NCI-H524 treated with DMSO at 0.1 percent for 48 hours (cell line): ENCODE data around the gene LTBP4.

Experiments
- DNase-seq: peaks from one replicate; lab custom pipeline; 2025; lab: John Stamatoyannopoulos, UW

The LTBP4 gene

DNA sequence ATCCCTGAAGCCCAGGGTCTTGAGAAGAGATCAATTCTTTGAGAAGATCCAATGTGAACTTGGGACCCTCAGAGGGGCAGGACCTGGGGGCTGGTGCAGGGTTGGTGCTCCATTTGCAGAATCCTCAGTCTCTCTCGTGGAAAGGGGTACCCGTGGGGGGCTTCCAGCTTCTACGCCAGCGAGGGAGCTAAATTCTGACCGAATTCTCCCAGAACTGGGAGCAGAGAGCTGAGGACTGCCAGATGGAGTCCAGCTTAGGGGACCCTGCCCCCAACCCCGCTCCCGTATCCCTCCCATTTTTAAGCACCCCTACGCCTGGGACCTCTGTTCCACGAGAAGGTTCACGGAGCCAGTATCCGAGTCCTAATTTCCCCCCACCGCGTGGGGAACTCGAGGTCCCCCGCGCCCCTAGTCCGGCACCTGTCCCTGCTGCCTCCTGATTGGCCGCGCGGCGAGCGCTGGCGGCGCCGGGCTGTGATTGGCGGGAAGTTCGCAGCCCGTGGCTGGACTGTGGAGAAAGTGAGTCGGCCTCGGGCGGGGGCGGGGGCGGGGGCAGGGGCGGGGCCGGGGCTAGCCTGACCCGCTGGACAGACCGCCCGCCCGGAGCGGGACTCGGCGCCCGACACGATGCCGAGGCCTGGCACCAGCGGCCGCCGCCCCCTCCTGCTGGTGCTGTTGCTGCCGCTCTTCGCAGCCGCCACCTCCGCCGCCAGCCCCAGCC is 4.4 kb upstream of the LTBP4 start:
- DNase-seq: peak; percentile 22

DNA sequence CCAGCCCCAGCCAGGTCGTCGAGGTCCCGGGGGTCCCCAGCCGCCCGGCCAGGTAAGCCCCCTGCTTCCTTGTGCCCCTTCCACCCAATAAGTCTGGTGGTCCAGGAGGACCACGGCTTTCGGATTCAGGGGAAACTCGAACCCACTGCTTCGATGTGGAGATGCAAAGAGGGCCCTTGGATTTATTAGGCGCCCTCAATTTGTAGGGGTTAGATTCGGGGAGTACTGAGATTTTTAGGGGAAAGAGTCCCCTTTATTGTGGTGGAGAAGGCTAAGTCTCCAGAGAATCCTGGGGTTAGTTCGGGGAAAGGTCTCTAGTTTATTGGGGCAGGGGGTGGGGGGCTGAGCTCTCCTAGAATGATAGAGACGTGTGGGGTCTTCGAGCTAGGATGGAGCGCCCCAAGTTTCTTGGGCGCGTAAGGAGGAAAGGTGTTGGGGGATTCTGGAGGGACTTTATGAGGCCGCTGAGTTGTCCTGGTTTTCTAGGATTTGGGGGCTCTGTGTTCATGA is 3.8 kb upstream of the LTBP4 start:
- no peak for DNase-seq

DNA sequence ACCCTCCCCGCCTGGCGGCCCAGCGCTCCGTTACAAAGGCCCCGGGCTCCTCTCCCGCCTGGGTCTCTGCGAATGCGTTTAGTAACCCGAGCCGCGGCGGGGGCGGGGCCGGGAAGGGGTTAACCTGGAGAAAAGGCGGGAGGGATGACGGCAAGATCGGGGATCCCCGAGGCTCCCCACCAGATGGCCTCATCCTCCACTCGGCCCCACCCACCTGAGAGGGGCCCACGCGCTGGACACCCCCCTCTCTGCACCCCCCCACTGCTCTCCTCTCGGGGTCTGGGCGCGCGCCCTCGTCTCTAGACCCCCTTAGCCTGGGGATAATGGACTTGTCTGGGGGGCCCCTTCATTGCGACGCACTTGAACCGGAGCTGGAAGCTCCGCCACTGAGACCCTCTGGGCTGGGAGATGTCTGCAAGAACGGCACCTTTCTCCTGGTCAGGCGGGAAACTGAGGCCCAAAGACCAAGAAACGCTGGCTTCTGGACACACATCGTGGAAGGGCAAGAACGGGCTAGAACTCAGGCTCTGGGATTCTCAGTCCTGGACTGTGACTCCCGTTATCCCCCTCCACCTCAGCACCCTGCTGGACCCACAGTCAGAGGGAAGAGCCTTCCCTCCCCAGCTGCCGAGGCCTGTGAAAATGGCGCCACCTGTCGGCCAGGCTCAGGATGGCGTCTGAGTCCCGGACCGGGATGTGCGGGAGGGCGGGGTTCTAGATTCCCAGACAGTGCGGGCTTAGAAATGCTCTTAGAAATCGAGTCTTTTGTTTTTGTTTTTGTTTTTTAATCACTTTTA is 2.9 kb upstream of the LTBP4 start:
- peak; percentile 81 for DNase-seq

DNA sequence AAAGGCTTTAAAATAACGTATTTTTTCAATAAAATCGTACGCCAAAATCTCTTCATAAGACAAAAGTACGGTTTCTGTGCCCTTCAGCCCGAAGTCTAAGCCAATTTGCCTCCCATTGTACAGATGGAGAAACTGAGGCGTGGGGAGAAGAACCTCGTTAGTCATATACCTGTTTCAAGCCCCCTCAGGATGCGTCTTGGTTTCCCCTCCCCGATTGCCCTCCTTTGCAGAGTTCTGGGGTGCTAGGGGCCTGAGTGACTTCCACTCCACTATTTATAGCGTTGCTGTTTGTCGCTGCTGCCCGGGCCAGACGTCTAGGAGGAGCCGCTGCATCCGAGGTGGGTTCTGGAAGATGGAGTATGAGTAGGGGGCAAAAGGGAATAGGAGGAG is 2.3 kb upstream of the LTBP4 start:
- DNase-seq: no peak

DNA sequence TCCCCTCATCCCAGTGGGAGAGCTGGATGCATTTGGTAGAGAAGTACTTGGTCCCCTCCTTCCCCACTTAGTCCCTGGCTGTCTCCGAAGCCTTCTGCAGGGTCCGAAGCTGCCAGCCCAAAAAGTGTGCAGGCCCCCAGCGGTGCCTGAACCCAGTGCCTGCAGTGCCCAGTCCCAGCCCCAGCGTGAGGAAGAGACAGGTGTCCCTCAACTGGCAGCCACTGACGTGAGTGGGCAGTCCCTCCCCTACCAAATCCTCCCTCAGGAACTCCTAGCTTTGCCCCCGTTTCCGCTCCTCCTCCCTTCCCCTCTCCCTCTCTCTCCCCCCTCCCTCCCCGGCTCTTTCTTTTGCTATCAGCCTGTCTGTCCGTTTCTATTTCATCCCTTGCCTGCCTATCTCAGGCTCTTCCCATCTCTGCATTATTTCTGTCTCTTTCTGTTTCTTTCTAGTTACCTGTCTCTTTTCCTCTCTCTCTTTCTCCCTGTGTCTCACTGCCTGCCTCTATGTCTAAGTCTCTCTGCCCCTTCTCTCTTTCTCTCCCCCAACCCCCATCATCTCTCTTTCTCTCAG is 1.8 kb upstream of the LTBP4 start:
- no peak for DNase-seq

DNA sequence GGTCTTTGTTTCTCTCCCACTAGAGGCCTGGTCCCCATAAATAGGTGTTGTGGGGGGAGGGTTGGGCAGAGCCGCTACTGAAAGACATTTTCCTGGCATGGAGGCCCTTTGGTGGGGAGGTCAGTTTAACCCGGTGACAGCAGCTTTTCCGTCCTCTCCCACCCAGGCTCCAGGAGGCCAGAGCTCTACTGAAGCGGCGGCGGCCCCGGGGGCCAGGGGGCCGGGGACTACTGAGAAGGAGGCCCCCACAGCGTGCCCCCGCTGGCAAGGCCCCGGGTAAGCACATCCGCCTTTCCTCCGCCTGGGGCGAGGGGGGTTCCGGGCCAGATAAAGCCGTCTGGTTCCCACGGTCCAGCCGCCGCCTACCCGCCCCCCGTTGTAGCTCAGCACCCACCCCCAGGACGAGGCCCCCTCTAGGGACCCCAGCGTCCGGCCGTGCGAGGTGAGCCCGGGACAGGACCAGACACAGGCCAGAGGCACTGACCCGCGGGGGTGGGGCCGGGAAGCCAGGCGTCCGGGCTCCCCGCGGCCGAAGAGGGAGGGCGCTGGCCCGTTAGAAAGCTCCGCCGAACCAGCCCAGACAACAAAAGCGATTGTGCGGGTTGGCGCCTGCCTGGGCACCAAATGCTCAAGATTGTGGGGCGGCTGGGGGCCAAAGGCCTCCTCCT is 1.1 kb upstream of the LTBP4 start:
- DNase-seq: no peak

DNA sequence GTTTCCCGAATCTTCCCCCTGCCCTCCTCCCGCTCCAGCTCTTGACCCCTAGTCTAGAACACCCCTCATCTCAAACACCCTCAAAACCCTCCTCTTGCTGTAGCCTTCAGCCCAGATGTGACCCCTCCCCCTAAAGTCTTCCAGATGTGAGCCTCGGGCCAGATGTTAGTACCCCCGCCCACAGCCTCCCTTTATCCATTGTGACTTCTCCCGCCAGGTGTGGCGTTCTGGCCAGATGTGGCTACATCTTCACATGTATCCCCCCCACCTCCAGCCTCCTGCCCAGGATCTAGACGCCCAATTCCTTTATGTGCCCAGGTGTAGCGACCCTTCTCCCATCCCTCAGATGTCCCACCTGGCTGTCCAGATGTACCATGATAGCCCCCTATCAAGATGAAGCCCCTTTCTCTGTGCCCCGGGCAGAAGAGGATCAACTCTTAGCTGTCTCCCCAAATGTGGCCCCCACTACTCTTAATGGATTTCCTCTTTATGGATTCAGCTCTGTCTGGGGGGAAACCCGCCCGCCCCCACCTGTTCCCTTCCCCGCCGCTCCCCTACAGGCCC is 517 bp upstream of the LTBP4 start:
- DNase-seq: no peak

DNA sequence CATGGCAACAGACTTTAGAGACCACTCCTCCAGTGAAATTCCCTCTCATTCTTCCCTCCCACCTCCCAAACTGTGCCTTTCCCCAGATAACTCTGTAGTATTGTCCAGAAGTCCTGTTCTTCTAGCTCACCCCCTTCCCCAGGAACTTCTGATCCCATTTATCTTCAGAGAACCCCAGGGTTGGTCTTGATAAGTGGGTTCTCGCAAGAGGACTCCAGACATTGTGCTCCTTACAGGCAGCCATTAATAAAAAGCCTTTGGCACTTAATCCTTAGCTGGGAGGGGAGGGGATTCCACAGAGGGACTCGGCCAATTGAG is 1.9 kb downstream of the LTBP4 start:
- no peak for DNase-seq

DNA sequence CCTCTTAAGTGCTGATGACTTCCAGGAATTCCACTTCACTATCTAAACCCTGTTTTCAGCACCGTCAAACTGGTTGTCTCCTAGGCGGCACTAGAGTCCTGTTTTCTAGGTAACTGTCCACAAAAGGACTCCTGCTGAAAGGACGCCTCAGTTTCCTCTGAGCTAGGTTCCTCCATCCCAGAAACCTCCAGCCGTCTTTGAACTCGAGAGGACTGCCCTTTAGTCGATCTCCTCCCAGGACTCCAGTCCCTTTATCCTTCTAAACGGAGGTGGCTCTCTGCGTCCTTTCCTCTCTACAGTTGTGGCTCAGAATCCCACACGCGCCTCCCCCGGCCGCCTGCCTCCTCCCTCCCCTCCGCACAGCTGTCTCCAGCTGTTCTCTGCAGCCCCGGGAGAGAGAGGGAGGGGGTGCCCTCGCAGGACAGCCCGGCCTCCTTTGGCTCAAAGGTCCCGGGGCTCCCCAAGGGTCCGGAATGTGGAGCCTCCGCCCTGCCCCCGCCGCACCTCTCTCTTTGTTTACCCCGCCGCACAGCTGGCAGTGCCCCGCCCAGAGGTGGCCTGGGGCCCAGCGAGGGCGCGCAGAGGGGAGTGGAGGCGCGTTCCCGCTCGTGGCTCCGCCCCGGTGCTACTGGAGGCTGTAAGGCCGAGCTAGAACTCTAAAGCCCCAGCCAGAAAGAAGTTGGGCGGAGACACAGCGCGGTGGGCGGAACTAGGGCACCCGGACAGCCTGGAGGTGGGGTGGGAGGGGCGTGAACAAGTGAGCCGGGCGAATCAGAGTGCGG is 2.4 kb downstream of the LTBP4 start:
- DNase-seq: no peak

DNA sequence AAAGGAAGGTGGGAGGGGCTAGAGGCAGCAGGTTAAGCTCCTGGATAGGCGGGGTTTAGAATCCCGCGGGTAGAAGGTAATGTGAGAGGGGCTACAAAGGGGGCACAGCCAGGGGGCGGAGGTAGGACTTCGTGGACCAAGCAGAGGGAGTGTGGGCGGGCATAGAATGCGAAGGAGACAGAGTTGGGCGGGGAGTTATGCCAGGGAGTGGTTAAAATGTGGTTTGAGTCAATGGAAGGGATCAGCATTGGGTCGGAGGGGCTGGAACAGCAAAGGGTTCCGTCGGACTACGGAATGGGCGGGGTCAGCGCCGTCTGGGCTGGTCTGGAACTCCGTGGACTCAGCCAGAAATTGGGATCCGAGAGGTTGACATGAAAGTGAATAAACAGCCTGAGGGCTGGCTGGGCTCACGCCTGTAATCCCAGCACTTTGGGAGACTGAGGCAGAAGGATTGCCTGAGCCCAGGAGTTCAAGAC is 3.0 kb downstream of the LTBP4 start:
- no peak for DNase-seq

DNA sequence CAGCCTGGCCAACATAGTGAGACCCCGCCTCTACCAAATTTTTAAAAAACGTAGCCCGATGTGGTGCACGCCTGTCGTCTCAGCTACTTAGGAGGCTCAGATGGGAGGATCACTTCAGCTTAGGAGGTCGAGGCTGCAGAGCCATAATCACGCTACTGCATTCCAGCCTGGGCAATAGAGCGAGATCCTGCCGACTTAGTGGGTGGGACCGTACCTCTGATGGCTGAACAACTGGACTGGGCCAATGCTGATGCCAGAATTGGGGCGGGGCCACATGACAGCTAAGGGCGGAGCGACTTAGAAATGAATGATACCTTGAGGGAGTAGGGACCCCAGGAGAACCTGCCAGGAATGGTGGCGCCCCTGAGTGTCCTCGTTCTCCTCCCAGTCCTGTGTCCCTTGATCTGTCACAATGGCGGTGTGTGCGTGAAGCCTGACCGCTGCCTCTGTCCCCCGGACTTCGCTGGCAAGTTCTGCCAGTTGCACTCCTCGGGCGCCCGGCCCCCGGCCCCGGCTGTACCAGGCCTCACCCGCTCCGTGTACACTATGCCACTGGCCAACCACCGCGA is 3.6 kb downstream of the LTBP4 start:
- no peak for DNase-seq

DNA sequence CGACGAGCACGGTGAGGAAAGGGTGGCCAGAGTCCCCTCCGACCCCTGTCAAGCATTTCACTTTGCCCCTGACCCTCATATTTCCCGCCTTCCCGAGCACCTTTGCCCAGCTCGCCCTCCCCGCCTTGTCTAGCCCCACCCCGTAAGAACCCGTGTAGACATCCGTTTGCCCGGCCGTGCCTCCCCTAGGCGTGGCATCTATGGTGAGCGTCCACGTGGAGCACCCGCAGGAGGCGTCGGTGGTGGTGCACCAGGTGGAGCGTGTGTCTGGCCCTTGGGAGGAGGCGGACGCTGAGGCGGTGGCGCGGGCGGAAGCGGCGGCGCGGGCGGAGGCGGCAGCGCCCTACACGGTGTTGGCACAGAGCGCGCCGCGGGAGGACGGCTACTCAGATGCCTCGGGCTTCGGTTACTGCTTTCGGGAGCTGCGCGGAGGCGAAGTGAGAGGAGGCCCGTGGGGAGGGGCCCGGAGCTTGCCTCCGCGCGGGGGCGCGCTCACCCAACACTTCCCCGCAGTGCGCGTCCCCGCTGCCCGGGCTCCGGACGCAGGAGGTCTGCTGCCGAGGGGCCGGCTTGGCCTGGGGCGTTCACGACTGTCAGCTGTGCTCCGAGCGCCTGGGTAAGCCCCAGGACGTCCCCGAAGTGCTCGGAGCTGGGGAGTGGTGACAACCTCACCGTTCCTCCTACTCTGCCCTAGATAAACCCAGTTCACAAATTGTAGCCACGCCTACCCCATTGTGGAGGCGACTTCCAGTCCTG is 4.2 kb downstream of the LTBP4 start:
- DNase-seq: no peak

DNA sequence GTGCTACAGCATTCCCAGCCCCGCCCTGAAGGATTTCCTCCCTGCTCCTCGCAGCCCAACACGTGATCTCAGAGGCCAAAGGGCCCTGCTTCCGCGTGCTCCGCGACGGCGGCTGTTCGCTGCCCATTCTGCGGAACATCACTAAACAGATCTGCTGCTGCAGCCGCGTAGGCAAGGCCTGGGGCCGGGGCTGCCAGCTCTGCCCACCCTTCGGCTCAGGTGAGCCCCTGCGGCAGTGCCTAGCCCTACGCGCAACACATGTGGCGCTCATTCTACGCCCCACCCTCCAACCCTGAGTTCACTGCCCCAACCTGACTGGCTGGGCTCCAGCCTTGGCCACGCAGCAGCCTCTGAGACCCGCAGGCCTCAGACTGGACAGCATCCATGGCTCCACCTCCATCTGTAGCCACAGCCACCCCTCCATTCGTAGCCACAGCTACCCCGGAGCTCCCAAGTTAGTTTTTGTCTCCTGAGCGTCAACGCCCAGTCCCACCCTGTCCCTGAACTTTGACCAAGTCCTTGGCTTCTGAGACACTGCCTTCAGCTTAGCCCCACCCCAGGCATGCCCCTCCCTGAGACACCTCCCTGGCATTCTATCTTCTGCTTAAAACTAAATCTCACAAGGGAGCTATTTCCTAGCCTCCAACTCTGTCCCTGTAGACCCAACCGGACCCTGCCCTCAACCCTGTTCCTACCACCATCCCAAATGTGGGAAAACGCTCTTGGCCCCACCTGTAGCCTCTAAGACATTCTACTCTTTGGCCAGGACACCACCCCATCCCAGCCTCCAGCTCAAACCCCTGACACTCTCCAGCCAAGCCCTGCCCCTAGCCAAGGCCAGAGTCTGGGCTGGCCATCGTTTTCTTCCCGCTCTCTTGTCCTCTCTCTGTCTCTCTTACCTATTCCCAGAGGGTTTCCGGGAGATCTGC is 6.4 kb downstream of the LTBP4 start:
- no peak for DNase-seq

DNA sequence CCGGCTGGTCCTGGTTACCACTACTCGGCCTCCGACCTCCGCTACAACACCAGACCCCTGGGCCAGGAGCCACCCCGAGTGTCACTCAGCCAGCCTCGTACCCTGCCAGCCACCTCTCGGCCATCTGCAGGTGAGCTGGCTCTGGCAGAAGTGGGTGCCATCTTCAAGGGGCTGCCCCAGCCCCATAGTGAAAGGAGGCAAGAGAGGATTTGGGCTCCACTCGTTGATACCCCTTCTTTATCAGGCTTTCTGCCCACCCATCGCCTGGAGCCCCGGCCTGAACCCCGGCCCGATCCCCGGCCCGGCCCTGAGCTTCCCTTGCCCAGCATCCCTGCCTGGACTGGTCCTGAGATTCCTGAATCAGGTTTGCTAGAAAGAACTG is 7.1 kb downstream of the LTBP4 start:
- no peak for DNase-seq

DNA sequence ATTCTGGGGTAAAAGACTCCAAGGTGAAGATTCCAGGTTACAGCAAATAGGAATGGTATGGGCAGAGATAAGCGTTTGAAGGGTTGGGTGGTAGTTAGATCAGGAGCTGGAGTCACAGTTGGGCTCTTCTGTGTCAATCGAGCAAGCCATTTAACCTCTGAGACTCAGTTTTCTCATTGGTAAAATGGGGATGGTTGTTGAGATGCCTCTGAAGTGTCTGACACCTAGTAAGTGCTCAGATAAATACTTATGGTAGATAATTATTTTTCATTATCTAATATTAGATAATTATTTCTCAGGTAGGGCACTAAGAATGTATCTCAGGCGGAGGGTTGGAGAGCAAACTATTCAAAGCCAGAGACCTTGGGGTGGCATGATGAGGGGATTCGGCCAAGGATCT is 7.8 kb downstream of the LTBP4 start:
- no peak for DNase-seq

DNA sequence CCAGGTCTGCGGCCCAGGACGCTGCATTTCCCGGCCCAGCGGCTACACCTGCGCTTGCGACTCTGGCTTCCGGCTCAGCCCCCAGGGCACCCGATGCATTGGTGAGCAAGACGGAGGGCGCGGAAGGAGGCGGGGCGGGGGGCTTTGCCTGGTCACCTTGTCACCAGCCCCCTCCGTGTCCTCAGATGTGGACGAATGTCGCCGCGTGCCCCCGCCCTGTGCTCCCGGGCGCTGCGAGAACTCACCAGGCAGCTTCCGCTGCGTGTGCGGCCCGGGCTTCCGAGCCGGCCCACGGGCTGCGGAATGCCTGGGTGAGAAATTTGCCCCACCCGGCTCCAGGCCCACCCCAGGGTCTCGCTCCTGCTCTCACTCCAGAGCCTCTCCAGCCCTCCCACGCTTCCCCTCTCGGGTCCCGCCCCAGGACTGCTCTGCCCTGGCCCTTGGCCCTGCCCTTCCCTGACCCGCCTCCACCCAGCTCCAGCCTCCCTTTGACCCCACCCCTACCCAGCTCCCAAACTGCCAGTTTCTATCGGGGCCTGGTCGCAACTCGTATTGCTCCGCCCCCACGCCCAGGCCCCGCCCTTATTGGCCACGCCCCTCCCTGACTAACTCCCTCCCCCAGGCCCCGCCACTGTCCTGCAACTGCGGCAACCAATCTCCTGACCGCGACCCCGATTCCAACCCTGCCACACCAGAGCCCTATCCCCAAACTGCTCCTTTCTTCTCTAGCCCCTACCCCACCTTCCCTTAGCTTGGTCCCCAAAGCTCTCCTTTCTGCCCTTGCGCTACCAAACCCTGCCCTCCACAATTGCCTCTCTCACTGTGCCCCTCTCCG is 8.6 kb downstream of the LTBP4 start:
- no peak for DNase-seq

DNA sequence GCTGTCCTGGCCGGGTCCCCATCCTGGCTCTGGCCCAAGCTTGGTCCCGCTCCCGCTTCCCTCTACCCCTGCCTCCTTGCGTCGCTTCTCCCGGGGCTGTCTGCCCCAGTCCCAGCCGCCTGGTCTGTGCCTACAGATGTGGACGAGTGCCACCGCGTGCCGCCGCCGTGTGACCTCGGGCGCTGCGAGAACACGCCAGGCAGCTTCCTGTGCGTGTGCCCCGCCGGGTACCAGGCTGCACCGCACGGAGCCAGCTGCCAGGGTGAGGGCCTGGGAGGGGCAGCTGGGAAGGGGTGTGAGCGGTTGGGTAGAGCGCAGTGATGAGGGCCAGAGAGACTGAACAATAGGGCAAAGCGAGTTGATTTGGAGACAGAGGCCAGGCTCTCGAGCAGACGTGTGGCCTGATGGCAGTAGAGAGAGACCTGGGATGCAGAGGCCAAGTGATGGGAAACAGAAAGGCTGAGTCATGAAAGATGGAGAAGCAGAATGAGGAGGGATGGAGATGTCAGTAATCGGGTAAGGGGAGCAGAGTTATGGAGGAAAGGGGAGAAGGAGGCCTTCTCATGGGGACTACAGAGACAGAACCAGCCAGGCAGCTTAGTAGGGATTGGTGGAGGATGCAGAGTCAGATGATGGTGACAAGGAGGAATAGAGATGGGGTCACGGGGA is 9.4 kb downstream of the LTBP4 start:
- no peak for DNase-seq

DNA sequence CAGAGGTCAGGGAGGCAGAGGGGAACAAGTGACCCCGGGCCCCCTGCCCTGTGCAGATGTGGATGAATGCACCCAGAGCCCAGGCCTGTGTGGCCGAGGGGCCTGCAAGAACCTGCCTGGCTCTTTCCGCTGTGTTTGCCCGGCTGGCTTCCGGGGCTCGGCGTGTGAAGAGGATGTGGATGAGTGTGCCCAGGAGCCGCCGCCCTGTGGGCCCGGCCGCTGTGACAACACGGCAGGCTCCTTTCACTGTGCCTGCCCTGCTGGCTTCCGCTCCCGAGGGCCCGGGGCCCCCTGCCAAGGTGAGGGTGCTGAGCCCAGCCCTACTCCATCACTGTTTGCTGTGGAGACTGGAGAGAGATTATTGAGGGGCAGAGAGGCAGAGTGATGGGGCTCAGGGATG is 9.9 kb downstream of the LTBP4 start:
- DNase-seq: no peak
